GM12801 (cell line): ENCODE data around the gene CCAR1.

Experiments used
- TF ChIP-seq, protein P1 (sequence below): IDR thresholded peaks from one replicate; pipeline ENCODE4 v1.5.1; 2011; ENCODE audit warnings: control low read depth; ENCODE audit not compliant: insufficient read length; ENCODE audit errors: extremely low read depth

CCAR1 gene

DNA sequence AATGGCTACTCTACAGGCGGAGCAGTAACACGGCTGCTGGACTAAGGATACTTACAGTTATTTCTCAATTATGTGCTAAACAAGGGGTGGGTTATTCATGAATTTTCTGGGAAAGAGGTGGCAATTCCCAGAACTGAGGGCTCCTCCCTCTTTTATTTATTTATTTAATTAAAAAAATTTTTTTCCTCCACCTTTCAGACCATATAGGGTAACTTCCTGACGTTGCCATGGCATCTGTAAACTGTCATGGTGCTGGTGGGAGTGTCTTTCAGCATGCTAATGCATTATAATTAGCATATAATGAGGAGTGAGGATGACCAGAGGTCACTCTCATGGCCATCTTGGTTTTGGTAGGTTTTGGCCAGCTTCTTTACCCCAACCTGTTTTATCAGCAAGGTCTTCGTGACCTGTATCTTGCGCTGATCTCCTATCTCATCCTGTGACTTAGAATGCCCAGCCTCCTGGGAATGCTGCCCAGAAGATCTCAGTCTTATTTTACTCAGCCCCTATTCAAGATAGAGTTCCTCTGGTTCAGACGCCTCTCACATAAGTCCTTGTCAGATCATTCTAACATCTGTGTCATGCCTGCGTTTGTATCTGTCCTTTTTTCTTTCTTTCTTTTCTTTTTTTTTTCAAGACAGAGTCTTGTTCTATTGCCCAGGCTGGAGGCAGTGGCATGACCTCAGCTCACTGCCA, 90.4 kb downstream of the CCAR1 start:
- TF ChIP-seq, protein P1, sequence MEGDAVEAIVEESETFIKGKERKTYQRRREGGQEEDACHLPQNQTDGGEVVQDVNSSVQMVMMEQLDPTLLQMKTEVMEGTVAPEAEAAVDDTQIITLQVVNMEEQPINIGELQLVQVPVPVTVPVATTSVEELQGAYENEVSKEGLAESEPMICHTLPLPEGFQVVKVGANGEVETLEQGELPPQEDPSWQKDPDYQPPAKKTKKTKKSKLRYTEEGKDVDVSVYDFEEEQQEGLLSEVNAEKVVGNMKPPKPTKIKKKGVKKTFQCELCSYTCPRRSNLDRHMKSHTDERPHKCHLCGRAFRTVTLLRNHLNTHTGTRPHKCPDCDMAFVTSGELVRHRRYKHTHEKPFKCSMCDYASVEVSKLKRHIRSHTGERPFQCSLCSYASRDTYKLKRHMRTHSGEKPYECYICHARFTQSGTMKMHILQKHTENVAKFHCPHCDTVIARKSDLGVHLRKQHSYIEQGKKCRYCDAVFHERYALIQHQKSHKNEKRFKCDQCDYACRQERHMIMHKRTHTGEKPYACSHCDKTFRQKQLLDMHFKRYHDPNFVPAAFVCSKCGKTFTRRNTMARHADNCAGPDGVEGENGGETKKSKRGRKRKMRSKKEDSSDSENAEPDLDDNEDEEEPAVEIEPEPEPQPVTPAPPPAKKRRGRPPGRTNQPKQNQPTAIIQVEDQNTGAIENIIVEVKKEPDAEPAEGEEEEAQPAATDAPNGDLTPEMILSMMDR = no peak

DNA sequence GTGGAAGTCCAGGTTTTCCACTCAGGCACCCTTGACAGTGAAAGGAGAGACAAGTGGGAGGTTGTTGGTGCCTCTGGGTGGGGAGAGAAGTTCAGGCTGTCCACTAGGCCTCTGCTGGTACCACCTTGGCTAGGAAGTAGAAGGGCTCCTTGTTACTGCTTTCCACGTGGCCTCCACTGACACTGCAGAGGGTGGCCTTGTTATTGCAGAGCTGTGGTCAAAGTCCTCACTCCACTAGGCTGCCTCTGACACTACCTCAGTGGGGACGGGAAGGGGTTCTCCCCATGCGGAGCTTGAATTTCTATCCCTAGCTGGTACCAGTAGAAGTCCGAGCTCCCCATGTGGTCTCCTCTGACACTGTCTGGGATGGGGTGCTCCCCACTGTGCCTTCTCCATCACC, 91.4 kb downstream of the CCAR1 start:
- TF ChIP-seq, protein P1 = no peak

DNA sequence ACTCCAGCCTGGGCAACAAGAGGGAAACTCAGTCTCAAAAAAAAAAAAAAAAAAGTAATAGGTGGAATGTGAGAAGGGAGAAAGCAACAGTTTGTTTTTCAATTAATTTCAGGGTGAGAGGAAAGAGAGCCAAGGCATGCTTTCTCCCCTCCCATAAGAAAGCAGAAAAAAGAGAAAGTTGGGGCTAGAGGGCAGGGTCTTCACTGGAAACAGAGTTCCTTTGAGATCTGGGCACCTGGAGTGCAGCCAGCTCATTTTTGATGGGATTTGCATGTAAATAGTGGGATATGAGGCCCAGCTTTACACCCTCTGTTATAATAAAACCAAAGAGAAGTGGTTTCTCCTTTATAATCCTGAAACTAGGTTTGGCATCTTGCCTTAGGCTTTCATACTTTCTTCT, 92.5 kb downstream of the CCAR1 start:
- TF ChIP-seq, protein P1 = no peak

DNA sequence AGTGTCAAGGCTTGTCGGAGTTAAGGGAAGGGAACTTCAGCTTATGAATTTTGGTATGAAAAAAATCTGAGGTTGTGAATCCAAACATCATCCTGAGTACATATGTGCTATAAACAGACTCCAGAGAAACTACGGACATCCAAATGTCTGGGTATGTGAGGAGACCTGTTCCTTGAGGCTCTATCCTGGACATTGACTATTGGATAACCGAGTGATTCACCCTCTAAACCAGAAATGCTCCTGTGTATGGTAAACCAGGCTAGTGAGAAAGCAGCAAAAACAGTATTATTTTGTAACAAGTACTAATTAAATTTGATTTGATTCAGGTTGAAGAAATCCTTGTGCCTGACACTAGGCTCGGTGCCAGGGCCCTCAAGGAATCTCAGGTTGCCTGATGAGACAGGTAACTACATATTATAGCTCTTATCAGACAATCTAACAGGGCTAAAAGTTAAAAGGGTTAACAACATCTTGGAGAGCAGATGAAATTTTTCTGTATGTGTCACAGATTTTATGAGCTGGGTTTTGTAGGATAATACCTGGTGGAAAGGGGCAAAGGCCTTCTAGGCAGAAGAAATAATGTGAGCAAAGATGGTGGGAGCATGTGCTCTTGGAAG, 95.9 kb downstream of the CCAR1 start:
- TF ChIP-seq, protein P1 = no peak

DNA sequence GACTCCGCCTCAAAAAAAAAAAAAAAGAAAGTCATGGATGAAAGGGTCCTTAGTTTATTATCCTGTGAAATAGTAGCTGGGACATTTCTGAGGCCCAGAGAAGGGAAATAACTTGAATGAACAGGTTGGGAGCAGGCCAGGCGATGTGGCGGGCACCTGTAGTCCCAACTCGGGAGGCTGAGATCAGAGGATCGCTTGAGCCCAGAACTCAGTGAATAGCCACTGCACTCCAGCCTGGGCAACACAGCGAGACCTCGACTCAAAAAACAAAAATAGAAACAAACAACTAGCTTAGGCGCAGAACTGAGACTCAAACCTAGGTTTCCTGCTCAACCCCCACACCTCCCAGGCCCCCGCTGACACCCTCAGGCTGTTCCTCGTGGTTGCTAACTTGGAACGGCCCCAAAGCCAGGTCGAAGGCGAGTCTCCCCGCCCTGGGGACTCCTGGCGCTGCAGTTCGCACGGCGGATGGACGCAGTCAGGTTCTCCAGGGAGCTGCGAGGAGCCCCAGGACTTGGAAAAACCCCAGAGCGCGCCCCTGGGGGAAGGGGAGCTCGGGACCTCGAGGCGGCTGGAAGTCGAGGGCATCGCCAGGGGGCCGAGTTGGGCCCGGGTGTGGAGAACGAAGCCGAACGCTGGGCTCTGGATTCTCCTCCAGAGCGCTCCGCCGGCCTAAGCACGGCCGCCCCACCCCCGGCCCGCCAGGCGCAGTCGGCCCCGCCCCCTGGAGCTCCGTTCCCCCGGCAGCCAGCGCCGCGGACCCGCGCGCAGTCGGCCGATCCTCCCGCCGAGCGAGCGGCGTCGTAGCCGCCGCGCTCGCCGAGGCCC, 105.9 kb downstream of the CCAR1 start, which contains the start of gene STOX1:
STOX1 (plus strand) TSS at position 768 of the 828 bp plus-strand sequence. CDS start 93 bp downstream, outside the sequence.
- TF ChIP-seq, protein P1 = no peak

DNA sequence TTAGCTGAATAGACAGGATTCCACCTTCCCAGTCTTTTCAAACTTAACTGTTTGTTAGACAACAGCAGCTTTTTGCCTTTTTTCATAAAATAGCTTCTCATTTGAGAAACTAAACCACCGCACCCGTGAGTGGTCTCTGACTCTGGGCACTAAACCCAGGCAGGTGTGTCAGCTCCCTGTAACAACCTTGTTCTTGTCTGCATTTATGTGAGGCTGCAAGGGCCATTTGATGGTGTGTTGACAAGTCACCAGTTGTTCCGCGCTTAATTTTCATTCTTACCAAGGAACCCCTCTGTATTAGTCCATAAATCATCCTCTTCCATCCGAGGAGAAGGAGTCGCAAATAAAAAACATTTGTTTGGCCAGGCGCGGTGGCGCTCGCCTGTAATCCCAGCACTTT, 107.8 kb downstream of the CCAR1 start:
- TF ChIP-seq, protein P1 = no peak

DNA sequence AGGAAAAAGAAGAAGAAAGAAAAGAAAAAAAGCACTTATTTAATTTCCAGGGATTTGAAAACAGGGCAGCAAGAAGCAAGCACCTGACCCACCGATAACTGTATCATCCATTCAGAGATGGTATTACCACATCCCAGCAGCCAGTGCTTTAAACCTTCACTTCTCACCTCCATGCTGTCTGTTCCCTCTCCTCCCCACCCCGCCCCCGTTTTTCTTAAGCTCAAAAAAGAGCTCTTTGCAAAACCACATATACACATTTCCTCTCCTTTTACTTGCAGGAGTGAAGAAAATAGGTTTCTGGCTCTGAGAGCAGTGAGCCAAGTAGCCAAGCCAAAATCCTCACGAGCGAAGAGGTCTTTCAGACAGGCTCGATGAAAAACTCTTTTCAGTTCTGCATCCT, 108.5 kb downstream of the CCAR1 start:
- TF ChIP-seq, protein P1 = no peak
